Breast epithelium (tissue), 4 donors: ENCODE results near the gene LGALS8. TPM values are rescaled to one million over a fixed set of nuclear protein-coding genes. Genes with fewer than 3 reads are reported as not detected.
"Not testable (repeated sequence)": the region's sequence is repeated elsewhere in the genome, so short reads cannot be mapped to it uniquely, and the experiment has no call there.

Experiments used
- DNase-seq, 2 donors: peaks; one replicate each; pipeline ENCODE4 v3.0.0-alpha.2; 2019; ENCODE audit warnings: low spot score in 2 of 2
- H3K27ac ChIP-seq, 2 donors: fragments of 200-600 bp; sonication (generic) in 1 of 2; one replicate each; pipeline ENCODE4 v1.5.1; 2016 to 2019; ENCODE audit warnings: mild to moderate bottlenecking in 1 of 2
- H3K27me3 ChIP-seq, 2 donors: fragments of 200-600 bp; sonication (generic) in 1 of 2; one replicate each; pipeline versions ENCODE4 v1.5.1 to v1.6.0; 2017 to 2019; ENCODE audit warnings: control low read depth in 1 of 2, mild to moderate bottlenecking in 1 of 2
- H3K36me3 ChIP-seq: fragments of 200-600 bp; one replicate; pipeline ENCODE4 v1.5.1; 2019
- H3K4me1 ChIP-seq, 2 donors: fragments of 200-600 bp; sonication (generic); one replicate each; pipeline ENCODE4 v1.5.1; 2016 to 2019; ENCODE audit warnings: control low read depth in 1 of 2
- H3K4me3 ChIP-seq, 3 donors: fragments of 200-600 bp; sonication (generic); 1 replicate in 2 of 3; 2 replicates in 1 of 3; pipeline ENCODE4 v1.5.1; 2016 to 2019; ENCODE audit warnings: mild to moderate bottlenecking in 3 of 3, moderate library complexity in 2 of 3
- H3K9me3 ChIP-seq, 2 donors: fragments of 200-600 bp; sonication (generic) in 1 of 2; one replicate each; pipeline ENCODE4 v1.5.1; 2016 to 2019; ENCODE audit warnings: control low read depth in 1 of 2
- CTCF ChIP-seq, 3 donors: fragments of 450-650 bp; IDR thresholded peaks; one replicate each; pipeline ENCODE4 v1.5.1; 2016 to 2017; ENCODE audit warnings: antibody characterized with exemption in 3 of 3, mild to moderate bottlenecking in 3 of 3, moderate library complexity in 3 of 3
- POLR2A ChIP-seq: fragments of 450-650 bp; IDR thresholded peaks from one replicate; pipeline ENCODE4 v1.6.1; 2016; ENCODE audit warnings: antibody characterized with exemption, mild to moderate bottlenecking, moderate library complexity
- POLR2AphosphoS5 ChIP-seq, 3 donors: sonication (generic); formaldehyde crosslinking; IDR thresholded peaks; one replicate each; pipeline ENCODE4 v1.6.1; 2017; ENCODE audit warnings: antibody characterized with exemption in 3 of 3
- intact Hi-C: fragments of 100-400 bp; cut with DNase I; formaldehyde crosslinking; loops from one replicate; pipeline ENCODE4 v1.15.1; 2023; ENCODE audit warnings: low total_unique reads
- total RNA-seq, 3 donors: library from RNA; depleted of rRNA; stranded (reverse); fragments of >200 nt; gene quantifications; one replicate each; pipeline ENCODE4 v1.1.0, GENCODE V29; 2016

Gene LGALS8
- total RNA-seq, 3 donors from 2014 or later: 70.2 to 119 (median 96.4) TPM

GRCh38 chr1:236502972-236503639, 20.7 kb upstream of the LGALS8 start:
- H3K27ac ChIP-seq: peak overlapping the region; percentile 76 to 79
- no peaks in the 10 kb centered on the region for H3K36me3 ChIP-seq
- DNase-seq: peak in 1 of 2 donors; percentile 50

GRCh38 chr1:236504338-236504737, 19.4 kb upstream of the LGALS8 start:
- H3K9me3 ChIP-seq, H3K27ac ChIP-seq, H3K4me3 ChIP-seq, H3K4me1 ChIP-seq, intact Hi-C loops, DNase-seq, H3K36me3 ChIP-seq, H3K27me3 ChIP-seq: not testable (repeated sequence)

More at GRCh38 chr1:236502972-236503639, 20.7 kb upstream of the LGALS8 start:
- no peaks in the 10 kb centered on the region for H3K27me3 ChIP-seq
- intact Hi-C loops: no loop called here
- H3K4me1 ChIP-seq: no peaks in the 10 kb centered on the region
- peak overlapping the region; percentile 23 to 59 (median 42) for H3K4me3 ChIP-seq
- H3K9me3 ChIP-seq: no peaks in the 10 kb centered on the region
- peak in 1 of 3 donors; percentile 20 for TF ChIP-seq POLR2AphosphoS5 (IDR thresholded peaks at IDR 0.05)
- TF ChIP-seq POLR2A: no peak

- H3K4me3 ChIP-seq: no peak overlapping the region
- H3K4me1 ChIP-seq: no peaks in the 10 kb centered on the region
- no peak for DNase-seq
- H3K27ac ChIP-seq: peak overlapping the region in 1 of 2 donors; percentile 48
- intact Hi-C loops: no loop called here
- H3K27me3 ChIP-seq: no peaks in the 10 kb centered on the region
- H3K36me3 ChIP-seq: no peaks in the 10 kb centered on the region
- TF ChIP-seq POLR2A: no peak
- no peaks in the 10 kb centered on the region for H3K9me3 ChIP-seq
Observed at GRCh38 chr1:236507022-236507700, 16.6 kb upstream of the LGALS8 start.

GRCh38 chr1:236508593-236509027, 15.2 kb upstream of the LGALS8 start:
- H3K27ac ChIP-seq: no peak overlapping the region
- TF ChIP-seq POLR2A (no peak), POLR2AphosphoS5 (IDR thresholded peaks at IDR 0.05) (no peak), CTCF (IDR thresholded peaks at IDR 0.05) (no peak)
- H3K9me3 ChIP-seq: no peaks in the 10 kb centered on the region
- no peak overlapping the region for H3K4me3 ChIP-seq
- H3K4me1 ChIP-seq: no peaks in the 10 kb centered on the region
- H3K27me3 ChIP-seq: no peaks in the 10 kb centered on the region
- intact Hi-C loops: no loop called here
- DNase-seq: no peak
- H3K36me3 ChIP-seq: no peaks in the 10 kb centered on the region

GRCh38 chr1:236509203-236509602, 14.6 kb upstream of the LGALS8 start:
- H3K27ac ChIP-seq: no peak overlapping the region
- TF ChIP-seq POLR2AphosphoS5 (IDR thresholded peaks at IDR 0.05) (no peak), POLR2A (no peak), CTCF (IDR thresholded peaks at IDR 0.05) (no peak)
- H3K4me3 ChIP-seq: no peak overlapping the region
- H3K27me3 ChIP-seq: no peaks in the 10 kb centered on the region
- H3K9me3 ChIP-seq: no peaks in the 10 kb centered on the region
- H3K4me1 ChIP-seq: no peaks in the 10 kb centered on the region
- intact Hi-C loops: no loop called here
- H3K36me3 ChIP-seq: no peaks in the 10 kb centered on the region
- no peak for DNase-seq

GRCh38 chr1:236509647-236510401, 14.0 kb upstream of the LGALS8 start:
- Histone ChIP-seq H3K36me3 (no peaks in the 10 kb centered on the region), H3K27me3 (no peaks in the 10 kb centered on the region), H3K4me1 (no peaks in the 10 kb centered on the region), H3K9me3 (no peaks in the 10 kb centered on the region), H3K27ac (no peak overlapping the region), H3K4me3 (no peak overlapping the region)
- DNase-seq: no peak
- intact Hi-C loops: loop anchor here (1.0 kb wide), 1 partner anchor 14 kb away; no protein-coding TSS in a partner anchor
- TF ChIP-seq POLR2A: no peak
- TF ChIP-seq POLR2AphosphoS5 (IDR thresholded peaks at IDR 0.05): no peak
- TF ChIP-seq CTCF (IDR thresholded peaks at IDR 0.05): no peak
